Brain microvascular endothelial cell (primary cell): ENCODE measurements around the gene SLC35G1.
A peak's percentile ranks its signal among the peaks of the same experiment; 100 is the strongest.

Experiments used
- DNase-seq: peaks from one replicate; pipeline ENCODE4 v3.0.0-alpha.2; 2020
- H3K27ac ChIP-seq: fragments of 250-450 bp; sonication (Bioruptor Pico); 2 replicates; pipeline ENCODE4 v1.5.1; 2020; ENCODE audit warnings: mild to moderate bottlenecking, moderate library complexity
- H3K27me3 ChIP-seq: fragments of 250-450 bp; sonication (Bioruptor Pico); replicated peaks from 2 replicates; pipeline ENCODE4 v1.5.1; 2020; ENCODE audit warnings: mild to moderate bottlenecking
- H3K36me3 ChIP-seq: fragments of 250-450 bp; sonication (Bioruptor Pico); replicated peaks from 2 replicates; pipeline ENCODE4 v1.5.1; 2020; ENCODE audit warnings: mild to moderate bottlenecking
- H3K4me3 ChIP-seq: 2 replicates; pipeline ENCODE4 v1.5.1; 2011; ENCODE audit warnings: low read depth, mild to moderate bottlenecking, control low read depth, low read length, moderate library complexity
- in situ Hi-C: cut with HindIII; loops from 2 replicates; pipeline ENCODE4 v1.10.0; 2017; ENCODE audit warnings: low sequenced_read_pairs, low pct_ligation_motif_present
- TF ChIP-seq, protein P1 (sequence below): IDR thresholded peaks from 2 replicates; pipeline ENCODE4 v1.5.1; 2011; ENCODE audit warnings: low read depth, mild to moderate bottlenecking, moderate library complexity, low read length, control low read depth, inconsistent platforms; ENCODE audit errors: missing control alignments

The SLC35G1 gene

DNA sequence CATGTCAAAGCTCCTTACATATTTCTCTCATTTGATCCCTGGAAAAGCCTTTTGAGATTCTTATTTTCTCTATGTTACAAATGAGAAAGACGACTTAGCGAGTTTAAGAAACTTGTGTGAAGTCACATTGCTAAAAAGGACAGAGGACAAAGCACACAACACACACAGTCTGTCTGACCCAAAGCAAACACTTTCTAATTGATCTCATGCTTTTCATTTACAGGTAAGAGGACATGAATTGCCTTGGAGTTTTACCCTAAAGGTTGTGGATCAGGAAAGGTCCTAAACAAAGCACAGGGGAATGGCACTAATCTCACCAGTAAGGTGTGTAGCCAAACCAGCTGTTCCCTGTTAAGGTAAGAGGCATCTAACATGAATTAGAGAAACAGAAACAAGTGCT lies 18.7 kb downstream of the SLC35G1 start:
- Histone ChIP-seq H3K36me3 (no peaks in the 10 kb centered on the region), H3K27ac (no peak overlapping the region), H3K27me3 (no peaks in the 10 kb centered on the region), H3K4me3 (no peak overlapping the region)
- no peak for DNase-seq
- in situ Hi-C loops, result loop anchor here (25.0 kb wide), 1 partner anchor 400 kb away; no protein-coding TSS in a partner anchor
- TF ChIP-seq, protein P1, sequence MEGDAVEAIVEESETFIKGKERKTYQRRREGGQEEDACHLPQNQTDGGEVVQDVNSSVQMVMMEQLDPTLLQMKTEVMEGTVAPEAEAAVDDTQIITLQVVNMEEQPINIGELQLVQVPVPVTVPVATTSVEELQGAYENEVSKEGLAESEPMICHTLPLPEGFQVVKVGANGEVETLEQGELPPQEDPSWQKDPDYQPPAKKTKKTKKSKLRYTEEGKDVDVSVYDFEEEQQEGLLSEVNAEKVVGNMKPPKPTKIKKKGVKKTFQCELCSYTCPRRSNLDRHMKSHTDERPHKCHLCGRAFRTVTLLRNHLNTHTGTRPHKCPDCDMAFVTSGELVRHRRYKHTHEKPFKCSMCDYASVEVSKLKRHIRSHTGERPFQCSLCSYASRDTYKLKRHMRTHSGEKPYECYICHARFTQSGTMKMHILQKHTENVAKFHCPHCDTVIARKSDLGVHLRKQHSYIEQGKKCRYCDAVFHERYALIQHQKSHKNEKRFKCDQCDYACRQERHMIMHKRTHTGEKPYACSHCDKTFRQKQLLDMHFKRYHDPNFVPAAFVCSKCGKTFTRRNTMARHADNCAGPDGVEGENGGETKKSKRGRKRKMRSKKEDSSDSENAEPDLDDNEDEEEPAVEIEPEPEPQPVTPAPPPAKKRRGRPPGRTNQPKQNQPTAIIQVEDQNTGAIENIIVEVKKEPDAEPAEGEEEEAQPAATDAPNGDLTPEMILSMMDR, result no peak

DNA sequence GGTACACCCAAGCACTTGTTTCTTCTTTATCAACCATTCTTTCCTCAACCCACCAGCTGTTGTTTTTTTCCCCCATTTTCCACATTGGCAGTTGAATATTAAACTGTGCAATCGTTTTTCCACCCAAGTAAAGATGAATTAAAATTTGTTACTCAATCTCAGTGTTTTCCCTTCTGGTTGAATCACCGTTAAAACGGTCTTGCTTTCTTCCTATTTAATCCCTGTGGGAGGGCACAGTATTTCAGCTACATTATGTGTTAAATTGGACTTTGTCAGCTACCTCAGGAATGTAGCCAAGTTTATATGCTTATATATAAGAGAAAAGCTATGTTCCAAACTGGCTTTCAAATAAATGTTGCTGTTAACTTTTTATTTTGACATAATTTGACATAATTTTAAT lies 19.9 kb downstream of the SLC35G1 start:
- TF ChIP-seq, protein P1, result no peak
- DNase-seq, result no peak
- no peak overlapping the region for H3K27ac ChIP-seq
- H3K36me3 ChIP-seq, result no peaks in the 10 kb centered on the region
- in situ Hi-C loops, result loop anchor here (25.0 kb wide), 1 partner anchor 399 kb away; no protein-coding TSS in a partner anchor
- H3K27me3 ChIP-seq, result no peaks in the 10 kb centered on the region
- H3K4me3 ChIP-seq, result no peak overlapping the region

DNA sequence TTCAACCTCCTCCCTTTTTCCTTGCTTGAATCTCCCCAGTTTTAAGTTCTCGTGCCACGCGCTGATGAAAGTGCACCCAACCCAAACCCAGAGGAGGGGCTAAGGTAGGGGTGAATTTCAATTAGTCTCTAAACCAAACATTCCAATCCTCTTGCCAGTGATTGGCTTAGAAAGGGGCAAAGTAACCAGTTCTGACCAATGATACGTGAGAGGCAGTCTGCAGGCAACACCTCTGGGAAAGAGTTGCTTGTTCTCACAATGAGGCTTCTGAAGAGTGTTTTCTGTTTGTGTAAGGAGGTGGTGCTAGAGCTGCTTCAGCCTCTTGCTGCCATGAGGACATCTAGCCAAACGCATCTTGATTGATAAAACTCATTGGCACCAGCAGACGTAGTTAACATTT lies 21.8 kb downstream of the SLC35G1 start:
- Histone ChIP-seq H3K4me3 (no peak overlapping the region), H3K27me3 (no peaks in the 10 kb centered on the region), H3K27ac (no peak overlapping the region), H3K36me3 (no peaks in the 10 kb centered on the region)
- TF ChIP-seq, protein P1, result no peak
- in situ Hi-C loops, result loop anchor here (25.0 kb wide), 1 partner anchor 397 kb away; no protein-coding TSS in a partner anchor
- no peak for DNase-seq

DNA sequence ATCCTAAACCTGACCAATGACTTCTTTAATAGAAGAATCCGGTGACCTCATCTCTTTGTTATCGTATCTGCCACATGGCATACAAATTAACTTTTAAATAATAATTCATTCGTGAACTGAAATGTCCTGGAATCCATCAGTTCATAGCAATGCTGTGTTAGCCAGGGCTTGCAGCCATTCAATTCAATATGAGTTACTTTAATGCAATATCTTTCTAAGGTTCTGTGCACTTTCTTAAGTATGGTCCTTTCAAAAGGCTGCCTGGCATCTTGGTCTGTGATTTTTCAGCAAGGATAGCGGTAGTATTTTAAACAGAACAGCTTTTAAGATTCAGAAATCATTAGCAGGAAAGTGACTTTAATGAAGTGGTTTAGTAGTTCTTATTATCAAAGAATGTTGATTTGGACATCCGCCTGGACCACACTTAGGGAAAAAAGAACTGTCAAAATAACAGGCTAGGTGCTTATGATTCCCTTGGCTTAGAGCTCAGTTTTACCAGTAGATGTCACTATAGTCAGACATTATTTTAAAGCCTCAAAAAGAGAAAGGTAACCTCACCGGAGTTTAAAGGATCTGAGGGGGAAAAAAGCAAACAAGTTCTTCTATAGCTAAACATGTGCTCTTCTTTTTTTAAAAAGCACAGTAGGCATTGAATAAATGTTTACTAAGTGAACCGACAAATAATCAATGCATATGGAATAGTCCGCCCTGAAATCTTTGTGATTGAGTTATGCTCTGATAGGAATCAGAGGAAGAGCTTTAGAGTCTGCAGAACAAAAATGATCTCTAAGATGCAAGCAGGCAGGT lies 22.7 kb downstream of the SLC35G1 start:
- Histone ChIP-seq H3K27me3 (no peaks in the 10 kb centered on the region), H3K27ac (no peak overlapping the region), H3K4me3 (no peak overlapping the region), H3K36me3 (no peaks in the 10 kb centered on the region)
- no peak for DNase-seq
- in situ Hi-C loops, result loop anchor here (25.0 kb wide), 1 partner anchor 396 kb away; no protein-coding TSS in a partner anchor
- TF ChIP-seq, protein P1, result peak; percentile 57

GRCh38 chr10:93917064-93917391 lies 23.2 kb downstream of the SLC35G1 start:
- no peaks in the 10 kb centered on the region for H3K36me3 ChIP-seq
- H3K4me3 ChIP-seq, result no peak overlapping the region
- no peaks in the 10 kb centered on the region for H3K27me3 ChIP-seq
- no peak for DNase-seq
- in situ Hi-C loops, result loop anchor here (25.0 kb wide), 1 partner anchor 395 kb away; no protein-coding TSS in a partner anchor
- TF ChIP-seq, protein P1, result no peak
- H3K27ac ChIP-seq, result no peak overlapping the region
